HG03378 (cell line): ENCODE results near the gene RPL14.
"Not testable (repeated sequence)": the region's sequence is repeated elsewhere in the genome, so short reads cannot be mapped to it uniquely, and the experiment has no call there.

Experiments
- ATAC-seq: cut with Tn5 transposase; IDR thresholded peaks from one replicate; pipeline ENCODE4 v1.9.1; 2021; ENCODE audit warnings: mild to moderate bottlenecking, moderate library complexity; ENCODE audit not compliant: unreplicated experiment

The RPL14 gene

DNA sequence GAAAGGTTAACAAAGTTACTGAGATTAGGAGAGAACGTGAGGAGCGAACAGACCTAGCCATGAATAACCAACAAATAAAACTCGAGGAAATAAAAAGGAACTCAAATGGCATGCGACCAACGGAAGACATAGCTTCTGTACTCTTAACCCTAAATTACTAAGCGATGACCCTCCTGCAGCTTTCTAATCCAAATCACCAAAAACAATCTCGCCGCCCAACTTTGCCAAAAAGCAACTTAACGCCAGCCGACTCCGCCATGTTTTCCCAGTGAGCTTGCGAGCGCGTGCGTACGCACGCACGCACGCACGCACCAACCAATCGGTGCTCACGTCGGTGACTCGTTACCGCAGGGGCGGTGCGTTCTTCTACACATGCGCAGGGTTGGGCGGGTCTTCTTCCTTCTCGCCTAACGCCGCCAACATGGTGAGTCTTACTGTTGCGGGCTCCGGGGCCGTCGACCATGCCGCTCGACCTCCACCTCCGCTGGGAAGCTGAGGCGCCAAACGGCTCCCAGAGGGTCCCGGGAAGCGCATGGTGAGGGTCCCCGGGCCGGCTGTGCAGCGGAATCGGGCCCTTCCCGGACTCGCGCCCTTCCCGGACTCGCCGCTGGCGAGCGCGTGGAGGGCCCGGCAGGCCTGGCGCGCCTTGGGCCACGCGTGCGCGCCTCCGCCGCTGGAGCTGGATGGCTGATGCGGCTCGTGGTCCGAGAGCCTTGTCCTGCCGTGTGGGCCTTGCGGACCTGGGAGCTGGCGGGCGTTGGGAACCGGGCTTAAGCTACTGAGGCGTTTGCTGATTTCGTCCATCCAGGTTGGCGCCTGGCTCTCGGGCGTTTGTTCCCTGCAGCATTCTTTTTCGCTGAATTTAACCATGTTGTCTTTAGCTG lies at the start of gene RPL14:
RPL14 (plus strand) TSS at position 400 of the 884 bp plus-strand sequence; CDS start at position 533, 133 bp downstream.
- ATAC-seq, result peak; percentile 55

DNA sequence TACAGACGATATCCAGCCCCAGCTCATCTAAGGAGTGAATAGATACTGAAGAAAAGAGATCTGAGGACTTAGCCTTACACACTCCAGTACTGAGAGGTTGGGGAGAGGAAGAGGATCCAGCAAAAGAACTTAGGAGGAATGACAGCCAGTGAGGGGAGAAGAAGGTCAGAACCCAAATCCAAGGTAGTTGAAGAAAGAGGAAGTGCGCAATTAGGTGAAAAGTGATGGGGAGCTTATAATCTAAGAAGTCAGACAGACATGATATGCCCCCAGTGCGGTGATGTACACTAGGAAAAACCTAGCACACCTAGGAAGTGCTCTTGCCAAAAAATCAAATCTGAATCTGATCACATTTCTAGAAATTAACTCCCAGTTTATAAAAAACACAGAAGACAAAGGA lies 49.5 kb upstream of the RPL14 start:
- no peak for ATAC-seq

DNA sequence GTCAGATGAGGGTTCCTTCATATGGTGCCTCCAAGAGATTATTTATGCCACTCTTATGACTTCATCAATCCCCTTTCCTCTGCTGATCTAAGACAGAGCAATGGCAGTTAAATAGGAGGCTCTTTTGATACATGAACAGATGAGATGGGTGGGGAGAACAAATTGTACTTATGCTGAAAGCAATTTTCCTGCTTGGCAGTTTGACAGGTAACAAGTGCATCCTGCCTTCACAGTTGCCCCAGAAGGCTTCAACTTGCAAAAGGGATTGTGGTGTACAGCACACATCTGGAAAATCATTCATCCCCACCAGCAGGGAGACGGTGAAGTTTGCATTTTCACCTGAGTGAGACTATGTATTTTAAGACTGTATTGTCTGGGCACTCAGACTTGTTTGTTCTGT lies 42.9 kb upstream of the RPL14 start:
- no peak for ATAC-seq

DNA sequence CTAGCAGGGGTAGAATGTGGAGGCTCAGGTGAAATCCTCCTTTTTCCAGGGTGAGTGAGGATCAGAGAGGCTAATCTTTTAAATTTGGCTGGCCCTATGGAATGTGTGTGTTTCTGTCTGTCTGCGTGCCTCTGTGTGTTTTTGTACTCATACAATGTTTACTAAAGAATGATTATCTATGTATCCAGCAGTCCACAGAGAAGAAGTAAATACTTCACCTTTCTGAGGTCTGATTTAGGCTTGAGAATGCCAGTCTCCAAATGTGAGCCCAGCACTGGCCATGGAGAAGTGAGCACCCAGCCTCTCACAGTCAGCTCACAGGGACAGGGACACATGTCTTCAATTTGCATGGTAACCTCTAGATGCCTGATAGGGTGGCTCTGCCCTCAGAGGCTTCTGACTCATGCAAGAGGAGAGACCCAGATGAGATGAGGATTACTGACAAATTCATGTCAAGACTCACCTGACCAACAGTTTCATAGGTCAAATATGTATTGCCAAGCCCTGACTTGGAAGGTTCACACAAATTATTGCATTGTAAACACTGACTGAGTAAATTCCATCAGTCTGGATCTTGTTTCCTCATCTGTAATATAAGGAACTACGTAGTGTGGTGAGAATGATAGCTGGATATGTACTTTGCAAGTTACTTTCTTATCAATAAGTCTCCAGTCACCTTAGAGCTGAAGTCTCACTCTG lies 39.1 kb upstream of the RPL14 start:
- no peak for ATAC-seq

DNA sequence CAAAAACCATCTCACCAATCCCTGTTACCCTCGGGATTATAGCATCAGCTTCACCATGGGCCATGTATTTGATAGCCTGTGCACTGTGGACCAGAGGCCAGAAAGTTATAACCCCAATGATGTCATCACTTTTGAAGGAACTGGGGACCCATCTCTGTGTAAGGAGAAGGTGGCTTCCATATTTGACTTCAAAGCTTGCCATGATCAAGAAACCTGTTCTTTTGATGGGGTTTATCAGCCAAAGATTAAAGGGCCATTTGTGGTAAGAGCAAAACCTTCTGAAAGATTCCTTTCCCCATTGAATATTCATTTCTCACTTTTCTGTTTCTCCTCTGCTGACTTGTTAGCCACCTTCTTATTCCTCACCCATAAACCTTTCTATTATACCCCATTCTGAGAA lies 34.3 kb upstream of the RPL14 start:
- no peak for ATAC-seq

- no peak for ATAC-seq
Observed at GRCh38 chr3:40427045-40427669, 30.0 kb upstream of the RPL14 start.

- ATAC-seq, result no peak
Observed at GRCh38 chr3:40432793-40433192, 24.3 kb upstream of the RPL14 start.

DNA sequence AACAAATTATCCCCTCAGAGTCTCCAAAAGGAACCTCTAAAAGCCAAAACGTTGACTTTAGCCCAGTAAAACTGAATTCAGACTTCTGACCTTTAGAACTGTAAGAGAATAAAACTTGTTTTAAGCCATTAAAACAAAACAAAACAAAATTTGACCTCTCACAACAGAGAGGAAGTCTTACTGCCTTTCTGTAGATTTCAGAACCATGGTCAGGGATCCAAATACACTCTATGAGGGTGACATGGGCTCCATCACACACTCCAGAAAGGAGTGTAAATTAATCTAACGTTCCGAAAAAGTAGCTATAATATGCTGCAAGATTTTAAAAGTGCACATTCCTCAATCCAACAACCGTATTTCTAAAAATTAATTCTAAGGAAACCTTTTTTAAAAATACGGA lies 19.2 kb upstream of the RPL14 start:
- no peak for ATAC-seq

GRCh38 chr3:40445062-40445461 lies 12.1 kb upstream of the RPL14 start:
- ATAC-seq, result no peak

DNA sequence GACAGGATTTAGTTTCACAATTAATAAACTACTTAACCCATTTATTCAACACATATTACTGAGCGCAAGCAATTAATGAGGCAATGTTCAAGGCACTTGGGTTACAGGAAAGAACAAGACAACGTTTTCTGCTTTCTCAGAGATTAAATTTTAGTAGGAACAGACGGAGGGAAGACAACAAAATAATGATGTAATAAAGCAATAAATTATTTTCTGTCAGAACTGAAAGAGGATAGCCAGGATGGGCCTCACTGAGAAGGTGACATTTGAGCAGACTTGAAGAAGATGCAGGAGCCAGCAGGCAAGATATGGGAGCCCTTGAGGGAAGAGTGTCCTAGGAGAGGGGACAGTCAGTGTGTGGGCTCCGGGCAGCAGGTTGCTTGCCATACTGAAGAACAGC lies 11.3 kb upstream of the RPL14 start:
- ATAC-seq, result no peak

GRCh38 chr3:40450438-40450837 lies 6.7 kb upstream of the RPL14 start:
- no peak for ATAC-seq

GRCh38 chr3:40451551-40451950 lies 5.6 kb upstream of the RPL14 start:
- ATAC-seq, result no peak

DNA sequence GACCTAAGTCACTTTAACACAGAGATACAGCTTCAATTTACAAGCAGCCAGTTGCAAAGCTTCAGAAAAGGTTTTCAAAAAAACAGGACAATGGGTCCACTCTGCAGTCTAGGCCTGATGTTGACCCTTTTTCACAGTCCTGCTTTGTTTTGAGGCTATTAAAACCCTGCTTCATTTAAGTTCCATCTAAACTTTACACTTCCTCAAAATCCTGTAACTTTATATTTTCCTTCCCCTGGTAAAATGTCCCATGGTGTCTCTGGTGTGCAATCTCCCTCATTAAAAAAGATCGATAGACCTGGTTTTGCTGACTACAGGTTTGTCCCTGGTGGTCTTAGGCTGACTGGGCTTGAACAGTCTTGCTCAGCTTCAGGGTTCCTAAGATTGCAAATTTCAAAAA lies 5.1 kb upstream of the RPL14 start:
- no peak for ATAC-seq

DNA sequence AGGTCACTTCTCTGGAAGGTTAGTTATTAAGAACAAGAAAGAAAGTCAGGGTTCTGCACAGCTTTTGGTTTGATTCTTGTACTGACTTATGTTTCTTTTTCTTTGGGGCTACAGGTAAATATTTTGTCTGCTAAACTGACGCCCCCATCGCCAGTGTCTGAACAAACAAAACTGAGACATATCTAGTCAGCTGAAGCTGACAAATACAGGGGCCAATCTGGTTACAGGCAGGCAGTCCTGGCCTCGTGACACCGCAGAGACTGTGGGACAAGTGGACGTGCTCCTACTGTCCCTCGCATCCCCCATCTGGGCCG lies 4.6 kb upstream of the RPL14 start:
- ATAC-seq, result no peak

DNA sequence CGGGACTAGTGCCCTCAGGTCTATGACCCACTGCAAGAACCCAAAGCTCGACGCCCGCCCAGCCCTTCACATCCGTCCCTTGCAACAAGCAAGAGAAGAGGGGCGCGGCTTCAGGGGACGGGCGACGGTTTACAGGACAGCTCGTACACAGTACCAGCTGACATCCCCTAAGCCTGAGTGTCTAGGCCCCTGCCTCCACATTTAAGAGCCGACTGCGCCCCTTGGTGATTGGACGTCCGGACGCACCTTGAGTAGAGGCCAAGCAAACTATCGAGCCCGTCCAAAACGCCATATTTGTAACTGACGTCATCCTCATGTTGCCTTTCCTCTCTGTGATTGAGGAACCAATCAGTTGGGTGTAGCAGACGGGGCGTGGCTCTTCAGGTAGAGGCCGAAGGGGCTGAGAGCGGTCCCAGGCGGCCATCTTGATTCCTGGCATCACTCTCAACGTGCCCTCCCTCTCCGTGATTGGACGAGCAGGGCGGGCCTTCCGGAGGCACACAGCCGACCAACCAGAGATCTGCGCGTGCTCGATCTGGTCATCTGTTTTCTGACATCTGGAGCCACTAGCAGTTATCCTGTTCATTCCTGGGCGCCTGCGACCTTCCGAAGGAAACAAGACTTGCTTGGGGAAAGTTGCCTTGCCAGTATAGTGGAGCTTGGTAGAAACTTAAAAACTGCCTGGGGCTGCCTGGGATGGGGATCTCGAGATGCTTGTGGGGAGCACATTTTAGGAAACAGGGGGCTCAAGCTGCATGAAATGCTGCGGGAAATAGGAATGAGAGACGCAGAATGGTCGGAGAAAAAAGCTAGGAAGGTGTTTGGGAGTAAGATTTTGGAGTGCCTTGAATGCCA lies 4.0 kb upstream of the RPL14 start:
- ATAC-seq, result peak; percentile 96

GRCh38 chr3:40453933-40454332 lies 3.2 kb upstream of the RPL14 start:
- ATAC-seq, result no peak

GRCh38 chr3:40455328-40455727 lies 1.8 kb upstream of the RPL14 start:
- ATAC-seq, result no peak

DNA sequence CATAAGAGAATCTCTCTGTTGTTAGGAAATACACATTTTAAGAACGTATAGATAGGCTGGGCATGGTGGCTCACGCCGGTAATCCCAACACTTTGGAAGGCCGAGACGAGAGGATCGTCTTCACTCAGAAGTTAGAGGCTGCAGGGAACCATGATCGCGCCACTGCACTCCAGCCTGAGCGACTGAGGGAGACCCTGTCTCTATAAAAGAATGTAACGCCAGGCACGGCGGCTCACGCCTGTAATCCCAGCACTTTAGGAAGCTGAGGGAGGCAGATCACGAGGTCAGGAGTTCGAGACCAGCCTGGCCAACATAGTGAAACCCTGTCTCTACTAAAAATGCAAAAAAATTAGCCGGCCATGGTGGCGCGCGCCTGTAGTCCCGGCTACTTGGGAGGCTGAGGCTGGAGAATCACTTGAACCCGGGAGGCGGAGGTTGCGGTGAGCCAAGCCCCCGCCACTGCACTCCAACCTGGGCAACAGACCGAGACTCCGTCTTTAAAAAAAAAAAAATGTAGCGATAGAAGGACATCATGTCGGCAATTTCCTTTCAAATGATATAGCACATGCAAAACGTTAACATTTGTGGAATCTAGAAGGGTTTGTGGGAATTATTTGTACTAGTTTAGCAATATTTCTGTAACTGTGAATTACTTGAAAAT lies 730 bp upstream of the RPL14 start:
- no peak for ATAC-seq

GRCh38 chr3:40458473-40458872 lies 1.3 kb downstream of the RPL14 start:
- ATAC-seq, result no peak

DNA sequence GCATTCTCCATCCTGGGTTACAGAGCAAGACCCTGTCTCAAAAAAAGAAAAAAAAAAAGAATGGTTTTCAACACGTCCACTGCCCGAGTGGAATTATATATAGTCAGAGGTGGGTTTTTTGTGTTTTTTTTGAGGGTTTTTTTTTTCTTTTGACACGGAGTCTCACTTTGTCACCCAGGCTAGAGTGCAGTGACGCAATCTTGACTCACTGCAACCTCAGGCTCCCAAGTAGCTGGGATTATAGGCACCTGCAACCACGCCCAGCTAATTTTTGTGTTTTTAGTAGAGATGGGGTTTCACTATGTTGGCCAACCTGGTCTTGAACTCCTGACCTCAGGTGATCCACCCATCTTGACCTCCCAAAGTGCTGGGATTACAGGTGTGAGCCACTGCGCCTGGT lies 3.3 kb downstream of the RPL14 start:
- not testable (repeated sequence) for ATAC-seq

DNA sequence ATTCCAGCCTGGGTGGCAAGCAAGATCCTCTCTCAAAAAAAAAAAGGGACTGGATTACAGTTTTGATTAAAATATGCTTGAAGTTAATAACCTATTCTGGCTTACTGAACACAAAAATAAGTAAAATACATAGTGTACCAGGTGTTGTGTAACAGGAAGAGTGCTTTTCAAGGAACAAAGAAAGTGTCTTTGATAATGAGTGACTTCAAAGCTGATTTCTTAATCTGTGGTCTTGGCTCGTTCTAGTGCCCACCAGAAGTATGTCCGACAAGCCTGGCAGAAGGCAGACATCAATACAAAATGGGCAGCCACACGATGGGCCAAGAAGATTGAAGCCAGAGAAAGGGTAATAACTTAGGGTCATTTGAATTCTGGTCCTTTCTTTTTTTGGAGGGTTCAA lies 4.0 kb downstream of the RPL14 start:
- ATAC-seq, result no peak
